Testis (tissue), 3 donors: ENCODE results near the gene MAP4K2. TPM values are rescaled to one million over a fixed set of nuclear protein-coding genes. Genes with fewer than 3 reads are reported as not detected.

ENCODE experiments used
- DNase-seq: peaks from one replicate; pipeline ENCODE4 v3.0.0-alpha.2; 2019
- H3K27ac ChIP-seq, 2 donors: fragments of 200-600 bp; sonication (generic); one replicate each; pipeline ENCODE4 v1.5.1; 2019
- H3K27me3 ChIP-seq: fragments of 200-600 bp; sonication (generic); one replicate; pipeline ENCODE4 v1.5.1; 2019
- H3K36me3 ChIP-seq: fragments of 200-600 bp; sonication (generic); one replicate; pipeline ENCODE4 v1.5.1; 2017; ENCODE audit warnings: low read depth; ENCODE audit errors: missing control alignments
- H3K4me1 ChIP-seq: fragments of 200-600 bp; sonication (generic); one replicate; pipeline ENCODE4 v1.5.1; 2019
- H3K4me3 ChIP-seq, 2 donors: fragments of 200-600 bp; sonication (generic); one replicate each; pipeline ENCODE4 v1.5.1; 2017 to 2019
- H3K9me3 ChIP-seq: fragments of 200-600 bp; sonication (generic); one replicate; pipeline ENCODE4 v1.5.1; 2017
- CTCF ChIP-seq, 3 experiments: fragments of 450-650 bp in 2 of 3; fragments of 200-600 bp in 1 of 3; sonication (generic) in 1 of 3; IDR thresholded peaks; one replicate each; pipeline ENCODE4 v1.5.1; 2016 to 2019; ENCODE audit warnings: antibody characterized with exemption in 3 of 3, mild to moderate bottlenecking in 2 of 3, moderate library complexity in 1 of 3
- POLR2A ChIP-seq: fragments of 450-650 bp; IDR thresholded peaks from one replicate; pipeline ENCODE4 v1.6.1; 2017; ENCODE audit warnings: antibody characterized with exemption, mild to moderate bottlenecking, moderate library complexity
- WGBS, 2 donors: methylation state at CpG; one replicate each; pipeline ENCODE4 v1.1.5; 2018; 5-methylcytosine and 5-hydroxymethylcytosine counted together
- intact Hi-C: fragments of 100-400 bp; cut with DNase I; formaldehyde crosslinking; loops from one replicate; pipeline ENCODE4 v1.15.1; 2023; ENCODE audit warnings: low total_unique reads
- polyA plus RNA-seq: library from polyadenylated mRNA; stranded (reverse); fragments of 350-450 nt; fragmentation: Illumina TruSeq; extraction: RNeasy Lipid Tissue Mini Kit (QIAGEN cat#74804); gene quantifications from one replicate; pipeline ENCODE4 v1.2.3, GENCODE V29; 2014; ENCODE audit warnings: low read depth, low replicate concordance; ENCODE audit not compliant: insufficient read depth
- total RNA-seq, 2 donors: library from RNA; depleted of rRNA; stranded (reverse); fragments of >200 nt; gene quantifications; one replicate each; pipeline ENCODE4 v1.2.3, GENCODE V29; 2016

The MAP4K2 gene
- total and polyA plus RNA-seq, 3 donors from 2014 or later: 14.9 to 29.8 (median 27.7) TPM

DNA sequence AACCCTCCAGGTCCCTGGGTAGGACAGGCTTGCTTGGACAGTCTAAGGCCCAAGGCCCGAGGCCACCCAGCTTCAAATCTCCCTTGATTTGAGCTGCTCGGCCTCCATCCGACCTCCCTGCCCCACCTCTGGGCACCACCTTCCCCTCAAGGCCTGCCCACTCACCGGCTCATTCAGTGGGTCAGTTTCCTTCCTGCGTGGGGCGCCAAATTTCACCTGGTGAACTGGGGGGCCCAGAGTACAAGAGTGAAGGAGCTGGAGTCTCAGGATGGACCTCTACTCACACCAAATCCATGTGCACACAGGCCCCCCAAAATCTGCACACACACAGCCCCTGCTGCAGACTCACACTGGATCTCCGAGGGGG is 3.8 kb downstream of the MAP4K2 start:
- no peak overlapping the region for H3K27ac ChIP-seq
- TF ChIP-seq CTCF (IDR thresholded peaks at IDR 0.05) (no peak), POLR2A (no peak)
- DNase-seq: no peak
- no peaks in the 10 kb centered on the region for H3K36me3 ChIP-seq
- peaks cover 17% of the 10 kb centered on the region for H3K4me1 ChIP-seq
- H3K9me3 ChIP-seq: no peaks in the 10 kb centered on the region
- 75 to 85% methylated on average over 6 to 7 of the region's 7 CpGs for WGBS, 2 donors
- no peaks in the 10 kb centered on the region for H3K27me3 ChIP-seq
- intact Hi-C loops: no loop called here
- H3K4me3 ChIP-seq: no peak overlapping the region

GRCh38 chr11:64796757-64797541 is 6.1 kb downstream of the MAP4K2 start:
- no peaks in the 10 kb centered on the region for H3K36me3 ChIP-seq
- WGBS, 2 donors: 89 to 91% methylated on average over 17 to 19 of the region's 19 CpGs
- no peak for DNase-seq
- TF ChIP-seq CTCF (IDR thresholded peaks at IDR 0.05) (no peak), POLR2A (no peak)
- H3K27ac ChIP-seq: no peak overlapping the region
- no peak overlapping the region for H3K4me3 ChIP-seq
- H3K27me3 ChIP-seq: no peaks in the 10 kb centered on the region
- intact Hi-C loops: no loop called here
- H3K4me1 ChIP-seq: peaks cover 8% of the 10 kb centered on the region
- H3K9me3 ChIP-seq: no peaks in the 10 kb centered on the region

GRCh38 chr11:64796047-64796756 is 6.8 kb downstream of the MAP4K2 start:
- TF ChIP-seq POLR2A (no peak), CTCF (IDR thresholded peaks at IDR 0.05) (no peak)
- Histone ChIP-seq H3K4me3 (no peak overlapping the region), H3K27me3 (no peaks in the 10 kb centered on the region), H3K27ac (no peak overlapping the region), H3K9me3 (no peaks in the 10 kb centered on the region), H3K4me1 (peaks cover 6% of the 10 kb centered on the region), H3K36me3 (no peaks in the 10 kb centered on the region)
- intact Hi-C loops: no loop called here
- WGBS, 2 donors: 77 to 84% methylated on average over 15 to 19 of the region's 19 CpGs
- no peak for DNase-seq

DNA sequence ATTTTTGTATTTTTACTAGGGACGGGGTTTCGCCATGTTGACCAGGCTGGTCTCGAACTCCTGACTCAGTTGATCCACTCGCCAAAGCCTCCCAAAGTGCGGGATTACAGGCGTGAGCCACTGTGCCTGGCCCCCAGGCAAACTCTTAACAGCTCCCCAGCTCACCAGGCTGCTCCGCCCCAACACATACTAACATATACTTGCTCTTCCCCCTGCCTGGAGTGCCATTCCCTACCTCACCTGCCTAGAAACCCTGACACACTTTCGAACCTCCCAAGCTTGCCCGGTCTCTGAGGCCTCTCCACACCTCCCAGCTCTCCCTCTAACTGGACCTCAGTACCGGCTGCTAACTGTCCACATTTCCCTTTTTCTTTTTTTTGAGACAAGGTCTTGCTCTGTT is 8.5 kb downstream of the MAP4K2 start:
- Histone ChIP-seq H3K27me3 (no peaks in the 10 kb centered on the region), H3K27ac (no peak overlapping the region), H3K4me3 (no peak overlapping the region), H3K9me3 (no peaks in the 10 kb centered on the region), H3K4me1 (peaks cover 6% of the 10 kb centered on the region), H3K36me3 (no peaks in the 10 kb centered on the region)
- WGBS, 2 donors: 92 to 93% methylated on average over 10 of the region's 10 CpGs
- intact Hi-C loops: no loop called here
- DNase-seq: no peak
- TF ChIP-seq CTCF (IDR thresholded peaks at IDR 0.05): no peak
- no peak for TF ChIP-seq POLR2A
